Type B pancreatic cell (in vitro differentiated cells): ENCODE measurements around the gene GRIA4. TPM values are rescaled to one million over a fixed set of nuclear protein-coding genes. Genes with fewer than 3 reads are reported as not detected.
"Not testable (repeated sequence)": the region's sequence is repeated elsewhere in the genome, so short reads cannot be mapped to it uniquely, and the experiment has no call there.

ENCODE experiments used
- DNase-seq: peaks from one replicate; pipeline ENCODE4 v3.0.0; 2021; ENCODE audit warnings: mixed read lengths; ENCODE audit not compliant: unreplicated experiment; ENCODE audit errors: extremely low spot score
- H3K27ac Mint-ChIP-seq: 2 replicates; pipeline ENCODE4 v1.8.0; 2021; ENCODE audit warnings: mild to moderate bottlenecking, mixed read lengths
- H3K27me3 Mint-ChIP-seq: 2 replicates; pipeline ENCODE4 v1.8.0; 2021; ENCODE audit warnings: mixed read lengths
- H3K36me3 Mint-ChIP-seq: 2 replicates; pipeline ENCODE4 v1.8.0; 2021; ENCODE audit warnings: mixed read lengths
- H3K4me1 Mint-ChIP-seq: one replicate; pipeline ENCODE4 v1.8.0; 2021; ENCODE audit warnings: mixed read lengths; ENCODE audit not compliant: unreplicated experiment
- H3K4me3 Mint-ChIP-seq: 2 replicates; pipeline ENCODE4 v1.8.0; 2021; ENCODE audit warnings: mild to moderate bottlenecking, mixed read lengths
- H3K9me3 Mint-ChIP-seq: 2 replicates; pipeline ENCODE4 v1.8.0; 2021; ENCODE audit warnings: mixed read lengths
- total RNA-seq: library from RNA; stranded (reverse); gene quantifications from 2 replicates; pipeline ENCODE4 v1.2.1, GENCODE V29; 2021; ENCODE audit warnings: low replicate concordance
- TF ChIP-seq, protein P1 (sequence below): fragments of 200-600 bp; sonication (generic); conservative IDR thresholded peaks from 2 replicates; pipeline ENCODE4 v1.5.0; 2021; ENCODE audit warnings: antibody characterized with exemption, mild to moderate bottlenecking

GRIA4 gene
- total RNA-seq, 1 donor from 2014 or later, result 26.7 TPM

- no peak overlapping the region for H3K4me3 Mint-ChIP-seq
- no peak overlapping the region for H3K27ac Mint-ChIP-seq
- H3K4me1 Mint-ChIP-seq, result no peaks in the 10 kb centered on the region
- H3K36me3 Mint-ChIP-seq, result peaks cover 6% of the 10 kb centered on the region
- no peak for DNase-seq
- TF ChIP-seq, protein P1, sequence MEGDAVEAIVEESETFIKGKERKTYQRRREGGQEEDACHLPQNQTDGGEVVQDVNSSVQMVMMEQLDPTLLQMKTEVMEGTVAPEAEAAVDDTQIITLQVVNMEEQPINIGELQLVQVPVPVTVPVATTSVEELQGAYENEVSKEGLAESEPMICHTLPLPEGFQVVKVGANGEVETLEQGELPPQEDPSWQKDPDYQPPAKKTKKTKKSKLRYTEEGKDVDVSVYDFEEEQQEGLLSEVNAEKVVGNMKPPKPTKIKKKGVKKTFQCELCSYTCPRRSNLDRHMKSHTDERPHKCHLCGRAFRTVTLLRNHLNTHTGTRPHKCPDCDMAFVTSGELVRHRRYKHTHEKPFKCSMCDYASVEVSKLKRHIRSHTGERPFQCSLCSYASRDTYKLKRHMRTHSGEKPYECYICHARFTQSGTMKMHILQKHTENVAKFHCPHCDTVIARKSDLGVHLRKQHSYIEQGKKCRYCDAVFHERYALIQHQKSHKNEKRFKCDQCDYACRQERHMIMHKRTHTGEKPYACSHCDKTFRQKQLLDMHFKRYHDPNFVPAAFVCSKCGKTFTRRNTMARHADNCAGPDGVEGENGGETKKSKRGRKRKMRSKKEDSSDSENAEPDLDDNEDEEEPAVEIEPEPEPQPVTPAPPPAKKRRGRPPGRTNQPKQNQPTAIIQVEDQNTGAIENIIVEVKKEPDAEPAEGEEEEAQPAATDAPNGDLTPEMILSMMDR, result no peak
- no peaks in the 10 kb centered on the region for H3K27me3 Mint-ChIP-seq
- H3K9me3 Mint-ChIP-seq, result peaks cover 7% of the 10 kb centered on the region
These were observed 382.0 kb downstream of the GRIA4 start for GRCh38 chr11:105991888-105992287.

DNA sequence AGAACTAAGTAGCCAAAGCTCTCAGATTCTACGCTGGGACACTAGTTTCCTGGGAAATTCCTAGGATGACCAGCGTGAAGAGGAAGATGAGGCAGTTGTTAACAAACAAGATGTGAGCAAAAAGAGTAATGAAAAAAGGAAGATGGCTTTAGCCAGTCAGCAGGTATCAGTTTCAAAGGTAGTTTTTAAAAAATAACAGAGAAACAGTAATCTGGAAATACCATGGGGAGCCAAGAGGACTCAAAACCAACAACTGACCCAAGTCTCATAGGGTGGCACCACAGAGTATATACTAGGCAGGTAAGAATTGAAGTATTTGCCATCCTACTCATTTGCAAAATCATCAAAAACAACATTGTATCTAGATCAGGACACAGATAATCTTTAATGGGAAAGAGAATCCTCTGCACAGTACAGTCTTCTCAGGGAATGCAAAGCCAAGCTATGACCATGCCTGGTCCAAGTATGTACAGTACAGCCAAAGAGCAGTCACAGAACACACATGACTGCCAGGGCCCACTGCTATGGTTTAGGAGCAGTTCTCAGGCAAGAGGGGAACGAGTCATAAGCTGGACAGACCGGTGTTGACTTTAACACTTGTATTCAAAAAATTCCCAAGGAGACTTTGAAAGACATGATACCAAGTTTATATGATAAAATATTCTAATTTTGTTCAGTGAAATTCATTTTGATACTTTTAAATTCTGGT is 391.6 kb downstream of the GRIA4 start:
- H3K27ac Mint-ChIP-seq, result no peak overlapping the region
- H3K4me3 Mint-ChIP-seq, result no peak overlapping the region
- H3K27me3 Mint-ChIP-seq, result no peaks in the 10 kb centered on the region
- peaks cover 4% of the 10 kb centered on the region for H3K9me3 Mint-ChIP-seq
- peaks cover 48% of the 10 kb centered on the region for H3K36me3 Mint-ChIP-seq
- H3K4me1 Mint-ChIP-seq, result no peaks in the 10 kb centered on the region
- TF ChIP-seq, protein P1, result no peak
- DNase-seq, result no peak

DNA sequence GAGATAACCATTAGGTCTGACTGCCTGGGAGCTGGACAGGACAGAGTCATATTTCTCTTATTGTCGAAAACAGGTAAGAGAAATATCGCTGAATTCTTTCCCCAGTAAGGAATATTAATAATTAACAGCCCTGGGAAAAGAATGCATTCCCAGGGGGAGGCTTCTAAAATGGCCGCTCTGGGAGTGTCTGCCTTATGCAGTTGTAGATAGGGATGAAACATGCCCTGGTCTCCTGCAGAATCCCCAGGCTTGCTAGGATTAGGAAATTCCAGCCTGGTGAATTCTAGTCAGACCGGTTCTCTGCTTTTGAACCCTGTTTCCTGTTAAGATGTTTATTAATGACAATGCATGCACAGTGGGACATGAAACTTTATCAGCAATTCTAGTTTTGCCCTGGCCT is 393.2 kb downstream of the GRIA4 start:
- H3K4me3 Mint-ChIP-seq, H3K27me3 Mint-ChIP-seq, H3K9me3 Mint-ChIP-seq, H3K27ac Mint-ChIP-seq, H3K4me1 Mint-ChIP-seq, DNase-seq: not testable (repeated sequence)
- peaks cover 59% of the 10 kb centered on the region for H3K36me3 Mint-ChIP-seq

DNA sequence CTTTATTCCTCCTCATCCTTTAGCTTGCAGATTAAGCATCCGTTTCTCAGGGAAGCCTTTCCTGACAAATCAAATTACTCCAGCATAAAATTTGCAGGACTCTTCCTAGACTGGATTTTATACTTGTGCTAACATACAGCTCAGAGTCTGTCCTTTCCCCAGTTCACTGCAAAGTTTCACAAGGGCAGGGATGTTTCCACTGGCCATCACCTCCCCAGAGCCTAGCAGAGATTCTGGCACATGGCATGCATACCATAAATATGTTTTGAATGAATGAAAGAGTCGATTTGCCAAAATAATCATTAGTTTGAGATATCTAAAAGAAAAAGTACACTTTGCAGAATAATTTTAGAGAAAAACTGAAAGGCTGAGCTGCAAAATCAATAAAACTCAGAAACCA is 401.6 kb downstream of the GRIA4 start:
- TF ChIP-seq, protein P1, result no peak
- peaks cover 48% of the 10 kb centered on the region for H3K36me3 Mint-ChIP-seq
- no peak for DNase-seq
- peaks cover 12% of the 10 kb centered on the region for H3K4me1 Mint-ChIP-seq
- no peak overlapping the region for H3K27ac Mint-ChIP-seq
- H3K4me3 Mint-ChIP-seq, result no peak overlapping the region
- no peaks in the 10 kb centered on the region for H3K27me3 Mint-ChIP-seq
- H3K9me3 Mint-ChIP-seq, result no peaks in the 10 kb centered on the region

GRCh38 chr11:106012744-106013143 is 402.9 kb downstream of the GRIA4 start:
- Mint-ChIP-seq H3K27ac (no peak overlapping the region), H3K9me3 (no peaks in the 10 kb centered on the region), H3K4me1 (peaks cover 14% of the 10 kb centered on the region), H3K4me3 (no peak overlapping the region), H3K36me3 (peaks cover 38% of the 10 kb centered on the region), H3K27me3 (no peaks in the 10 kb centered on the region)
- no peak for DNase-seq
- TF ChIP-seq, protein P1, result no peak

GRCh38 chr11:106014035-106014434 is 404.2 kb downstream of the GRIA4 start:
- Mint-ChIP-seq H3K4me3 (no peak overlapping the region), H3K27ac (no peak overlapping the region), H3K4me1 (peaks cover 17% of the 10 kb centered on the region), H3K9me3 (no peaks in the 10 kb centered on the region), H3K27me3 (no peaks in the 10 kb centered on the region), H3K36me3 (peaks cover 33% of the 10 kb centered on the region)
- no peak for DNase-seq
- TF ChIP-seq, protein P1, result no peak
